SU-DHL-6 (cell line): ENCODE data around the gene UCN3.

Experiments
- H2AFZ ChIP-seq: fragments of 200-600 bp; sonication (generic); 2 replicates; pipeline ENCODE4 v1.6.1; 2014; ENCODE audit warnings: low read depth, mild to moderate bottlenecking, moderate library complexity, mixed read lengths, antibody characterized with exemption, low read length; ENCODE audit not compliant: severe bottlenecking
- H3F3A ChIP-seq: fragments of 200-600 bp; shearing (Covaris generic); 2 replicates; pipeline ENCODE4 v1.6.0; 2016; ENCODE audit warnings: antibody characterized with exemption, mild to moderate bottlenecking; ENCODE audit not compliant: insufficient read depth
- H3K27ac ChIP-seq: fragments of 200-600 bp; sonication (generic); 2 replicates; pipeline ENCODE4 v1.5.1; 2016; ENCODE audit warnings: low read depth, mild to moderate bottlenecking, low read length, moderate library complexity, mixed read lengths
- H3K27me3 ChIP-seq: fragments of 200-600 bp; sonication (generic), shearing (Covaris generic); 2 replicates; pipeline ENCODE4 v1.6.0; 2014; ENCODE audit warnings: mild to moderate bottlenecking, low read length
- H3K36me3 ChIP-seq: fragments of 200-600 bp; sonication (generic); 2 replicates; pipeline ENCODE4 v1.6.1; 2014; ENCODE audit warnings: mild to moderate bottlenecking, low read length, mixed read lengths
- H3K4me2 ChIP-seq: fragments of 300-600, 200-600 bp; shearing (Covaris generic), sonication (generic); 2 replicates; pipeline ENCODE4 v1.6.0; 2014; ENCODE audit warnings: low read length, low read depth, mild to moderate bottlenecking; ENCODE audit not compliant: poor library complexity, severe bottlenecking
- H3K4me3 ChIP-seq: fragments of 200-600 bp; sonication (generic); 2 replicates; pipeline ENCODE4 v1.5.1; 2014; ENCODE audit warnings: antibody characterized with exemption, low read length, mild to moderate bottlenecking, mixed read lengths; ENCODE audit not compliant: insufficient read depth, poor library complexity, severe bottlenecking
- H3K79me2 ChIP-seq: fragments of 200-600 bp; sonication (generic); 2 replicates; pipeline ENCODE4 v1.6.1; 2014; ENCODE audit warnings: mild to moderate bottlenecking, low read length, moderate library complexity; ENCODE audit not compliant: insufficient read depth
- H3K9ac ChIP-seq: fragments of 200-600 bp; sonication (generic); 2 replicates; pipeline ENCODE4 v1.7.0; 2014; ENCODE audit warnings: mild to moderate bottlenecking, low read length
- H3K9me2 ChIP-seq: fragments of 200-600 bp; sonication (generic); replicated peaks from 2 replicates; pipeline ENCODE4 v1.6.1; 2014; ENCODE audit warnings: low read length; ENCODE audit not compliant: insufficient read depth
- H3K9me3 ChIP-seq: fragments of 200-600 bp; sonication (generic); 2 replicates; pipeline ENCODE4 v1.6.1; 2014; ENCODE audit warnings: low read length, mixed read lengths; ENCODE audit not compliant: insufficient read depth
- H4K20me1 ChIP-seq: fragments of 200-600 bp; sonication (generic); 2 replicates; pipeline ENCODE4 v1.6.1; 2014; ENCODE audit warnings: low read depth, mild to moderate bottlenecking, antibody characterized with exemption, low read length, moderate library complexity, mixed read lengths
- CTCF ChIP-seq: fragments of 200-600 bp; sonication (generic); IDR thresholded peaks from one replicate; pipeline ENCODE4 v1.5.1; 2017; ENCODE audit warnings: antibody characterized with exemption, mild to moderate bottlenecking, low read length, moderate library complexity; ENCODE audit not compliant: insufficient read depth, poor library complexity, severe bottlenecking
- EZH2phosphoT487 ChIP-seq: fragments of 200-600 bp; sonication (generic), shearing (Covaris generic); conservative IDR thresholded peaks from 2 replicates; pipeline ENCODE4 v1.6.1; 2018; ENCODE audit warnings: mild to moderate bottlenecking, antibody characterized with exemption, low read length, moderate library complexity, mixed read lengths

The UCN3 gene

GRCh38 chr10:5364890-5365338 is at the start of gene UCN3:
Gene UCN3, plus strand, starts transcription at chr10:5364966. Its CDS starts 8,755 bp downstream, at chr10:5373721.
- H3K4me3 ChIP-seq: no peak within 1 kb of the TSS
- H3K9me3 ChIP-seq: no peaks in the 10 kb centered on the region
- H2AFZ ChIP-seq: no peak within 1 kb of the TSS
- H3F3A ChIP-seq: no peaks in the 10 kb centered on the region
- H3K9ac ChIP-seq: no peak within 1 kb of the TSS
- no peaks in the 10 kb centered on the region for H3K9me2 ChIP-seq
- no peak within 1 kb of the TSS for H3K4me2 ChIP-seq
- H3K27ac ChIP-seq: no peak within 1 kb of the TSS
- no peaks in the 10 kb centered on the region for H3K27me3 ChIP-seq
- no peaks in the 10 kb centered on the region for H3K36me3 ChIP-seq
- TF ChIP-seq CTCF (no peak), EZH2phosphoT487 (no peak)
- no peaks in the 10 kb centered on the region for H4K20me1 ChIP-seq
- H3K79me2 ChIP-seq: no peaks in the 10 kb centered on the region

- no peak overlapping the region for H3K4me3 ChIP-seq
- no peaks in the 10 kb centered on the region for H3K9me2 ChIP-seq
- H3K9me3 ChIP-seq: no peaks in the 10 kb centered on the region
- H3K27ac ChIP-seq: no peak overlapping the region
- H3K4me2 ChIP-seq: no peak overlapping the region
- peak overlapping the region; percentile 21 for H2AFZ ChIP-seq
- TF ChIP-seq EZH2phosphoT487 (no peak), CTCF (no peak)
- no peaks in the 10 kb centered on the region for H3F3A ChIP-seq
- H3K27me3 ChIP-seq: no peaks in the 10 kb centered on the region
- no peaks in the 10 kb centered on the region for H4K20me1 ChIP-seq
- H3K79me2 ChIP-seq: no peaks in the 10 kb centered on the region
- no peaks in the 10 kb centered on the region for H3K36me3 ChIP-seq
- H3K9ac ChIP-seq: no peak overlapping the region
Measured at GRCh38 chr10:5317547-5318107, 47.1 kb upstream of the UCN3 start.

- Histone ChIP-seq H3K4me3 (no peak overlapping the region), H3K79me2 (no peaks in the 10 kb centered on the region), H3K9me2 (no peaks in the 10 kb centered on the region), H3K36me3 (no peaks in the 10 kb centered on the region), H3K27ac (no peak overlapping the region), H3K9ac (no peak overlapping the region), H3F3A (no peaks in the 10 kb centered on the region), H4K20me1 (no peaks in the 10 kb centered on the region), H2AFZ (no peak overlapping the region), H3K9me3 (no peaks in the 10 kb centered on the region), H3K4me2 (no peak overlapping the region), H3K27me3 (no peaks in the 10 kb centered on the region)
- no peak for TF ChIP-seq EZH2phosphoT487
- TF ChIP-seq CTCF: no peak
Measured at GRCh38 chr10:5318148-5318547, 46.6 kb upstream of the UCN3 start.
